ENCODE data around the gene ARFRP1.
"Not testable (repeated sequence)": the region's sequence is repeated elsewhere in the genome, so short reads cannot be mapped to it uniquely, and the experiment has no call there.

The ARFRP1 gene

DNA sequence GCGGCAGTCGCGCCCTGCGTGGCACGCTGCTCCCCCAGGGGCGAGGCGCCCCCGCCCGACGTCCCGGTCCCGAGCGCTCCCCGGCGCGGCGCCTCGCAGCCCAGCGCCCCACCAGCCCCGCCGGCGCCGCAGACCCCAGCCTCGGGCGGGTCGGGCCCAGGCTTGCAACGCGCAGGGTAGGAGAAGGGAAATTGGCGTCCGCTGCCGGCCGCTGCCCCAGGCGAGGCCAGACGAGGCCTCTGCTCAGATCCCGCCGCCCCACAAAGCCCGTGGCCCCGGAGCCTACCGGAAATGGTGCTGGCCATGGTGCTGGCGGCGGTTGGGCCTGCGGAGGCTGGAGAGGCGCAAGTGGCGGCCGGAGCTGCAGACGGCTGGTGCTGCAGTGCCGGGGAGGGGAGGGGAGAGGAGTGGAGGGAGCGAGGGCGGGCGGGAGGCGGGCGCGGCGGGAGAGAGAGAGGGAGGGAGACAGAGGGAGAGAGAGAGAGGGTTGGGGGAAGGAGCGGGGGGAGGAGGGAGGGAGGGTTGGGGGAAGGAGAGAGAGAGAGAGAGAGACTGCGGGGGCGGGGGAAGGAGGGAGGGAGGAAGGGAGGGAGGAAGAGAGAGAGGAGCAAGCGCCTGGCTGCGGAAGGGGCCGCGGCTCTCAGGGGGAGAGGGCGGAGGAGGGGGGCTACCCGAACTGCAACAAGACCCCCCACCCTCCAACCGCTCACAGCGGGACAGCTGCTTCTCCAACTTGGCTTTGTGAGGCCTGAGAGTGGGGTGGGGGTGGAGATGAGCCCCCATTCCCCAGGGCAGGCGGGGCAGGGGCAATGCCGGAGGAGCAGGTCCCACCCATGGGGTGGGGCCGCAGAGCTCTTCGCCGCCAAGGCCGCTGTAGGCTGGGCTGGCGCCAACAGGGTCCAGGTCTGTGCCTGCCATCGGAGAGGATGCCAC, 54.5 kb downstream of the ARFRP1 start, which contains the start of gene STMN3:
STMN3 (minus strand) TSS at position 384 of the 933 bp plus-strand sequence; CDS start at position 305, 79 bp downstream.
- DNase-seq = peak; percentile 72 to 75

DNA sequence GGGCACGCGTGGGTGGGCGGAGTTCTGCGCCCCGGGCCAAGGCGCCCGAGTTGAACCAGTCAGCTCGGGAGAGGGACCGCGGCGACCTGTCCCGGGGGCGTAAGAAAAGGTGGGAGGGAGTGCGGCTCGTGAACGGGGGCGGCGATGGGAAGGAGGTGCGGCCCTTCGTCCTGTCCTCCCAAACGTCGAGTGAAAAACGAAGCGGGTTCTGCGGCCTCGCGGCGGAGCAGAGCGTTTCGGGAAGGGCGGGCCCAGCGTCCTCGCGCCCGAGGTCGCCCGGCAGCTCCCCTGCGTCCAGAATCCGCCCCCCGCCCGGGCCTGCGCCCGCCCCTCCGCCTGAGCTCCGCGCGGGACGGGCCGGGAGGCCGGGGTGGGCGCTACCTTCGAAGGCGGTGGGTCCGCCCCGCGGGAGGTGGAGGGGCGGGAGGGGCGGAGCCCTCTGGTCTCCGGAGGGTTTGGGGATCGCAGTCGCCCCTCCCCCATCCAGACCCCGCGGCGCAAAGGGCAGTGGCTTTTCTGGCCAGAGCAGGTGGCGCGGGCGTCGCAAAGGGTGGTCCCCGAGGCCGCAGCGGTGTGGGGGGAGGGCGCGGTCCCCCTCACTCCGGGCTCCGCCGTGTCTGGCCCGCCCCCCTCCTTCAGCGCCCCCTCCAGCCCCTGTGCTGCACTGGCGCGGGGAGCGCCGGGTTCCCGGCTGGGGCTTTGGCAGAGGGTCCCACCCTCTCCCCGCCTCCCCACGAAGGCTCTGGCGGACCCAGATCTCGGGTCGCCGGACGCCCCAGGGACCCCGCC, 55.4 kb downstream of the ARFRP1 start:
- DNase-seq = peak in 1 of 2 donors; percentile 43

DNA sequence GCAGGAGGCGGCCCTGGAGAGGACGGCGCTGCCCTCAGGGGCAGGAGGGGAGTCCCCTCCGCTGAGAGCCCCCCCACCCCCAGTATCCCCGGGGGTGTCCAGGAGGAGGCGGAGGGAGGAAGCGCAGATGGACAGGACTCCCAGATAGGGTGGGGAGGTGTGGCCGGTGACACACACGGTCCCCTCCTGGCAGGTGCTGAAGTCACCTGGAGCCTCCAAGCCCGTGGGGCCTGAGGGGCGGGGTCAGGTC, 55.9 kb downstream of the ARFRP1 start:
- DNase-seq = no peak

DNA sequence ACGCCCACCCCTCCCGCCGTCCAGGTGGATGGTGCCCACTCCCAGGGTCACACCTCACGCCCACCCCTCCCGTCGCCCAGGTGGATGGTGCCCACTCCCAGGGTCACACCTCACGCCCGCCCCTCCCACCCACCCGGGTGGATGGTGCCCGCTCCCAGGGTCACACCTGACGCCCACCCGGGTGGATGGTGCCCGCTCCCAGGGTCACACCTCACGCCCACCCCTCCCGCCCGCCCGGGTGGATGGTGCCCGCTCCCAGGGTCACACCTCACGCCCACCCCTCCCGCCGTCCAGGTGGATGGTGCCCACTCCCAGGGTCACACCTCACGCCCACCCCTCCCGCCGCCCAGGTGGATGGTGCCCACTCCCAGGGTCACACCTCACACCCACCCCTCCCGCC, 57.3 kb downstream of the ARFRP1 start:
- DNase-seq = not testable (repeated sequence)

DNA sequence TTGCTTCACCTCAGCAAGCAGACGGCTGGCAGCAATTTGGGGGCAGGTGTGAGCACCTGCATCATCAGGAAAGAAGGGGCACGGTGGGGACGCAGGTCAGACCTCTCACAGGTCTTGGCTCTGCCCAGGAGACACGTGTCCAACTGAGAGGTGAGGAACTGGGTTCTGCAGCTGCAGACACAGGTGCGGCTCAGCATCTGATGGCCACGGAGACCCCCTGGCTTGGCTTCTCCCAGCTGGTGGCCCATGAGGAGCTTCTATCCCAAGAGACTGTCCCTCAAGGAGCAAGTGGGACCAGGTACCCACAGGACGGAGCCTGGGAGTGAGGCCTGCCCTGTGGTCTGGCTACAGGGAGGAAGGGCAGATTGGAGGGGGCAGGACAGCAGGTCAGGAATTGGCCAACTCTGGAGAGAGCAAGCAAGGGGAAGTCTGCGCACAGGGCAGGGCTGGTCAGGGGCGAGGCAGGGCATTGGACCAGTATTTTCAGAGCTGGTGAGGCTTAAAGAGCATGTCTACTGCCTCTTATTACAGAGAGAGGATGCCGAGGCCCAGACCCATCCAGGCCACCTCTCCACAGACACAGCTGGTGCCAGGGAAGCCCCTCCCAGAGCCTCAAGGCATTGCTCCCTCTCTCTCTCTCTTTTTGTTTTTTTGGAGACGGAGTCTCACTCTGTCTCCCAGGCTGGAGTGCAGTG, 58.7 kb downstream of the ARFRP1 start:
- DNase-seq = no peak
